Upper lobe of right lung (tissue), 1 donor: Measurements from ENCODE around the gene CPAMD8. TPM values are rescaled to one million over a fixed set of nuclear protein-coding genes. Genes with fewer than 3 reads are reported as not detected.

Source experiments
- ATAC-seq: fragments of 200-7000 bp; cut with Tn5 transposase; one replicate; pipeline ENCODE4 v1.9.1; 2020; ENCODE audit warnings: mild to moderate bottlenecking, moderate library complexity
- DNase-seq: peaks from one replicate; pipeline ENCODE4 v3.0.0-alpha.2; 2020
- H3K27ac ChIP-seq: fragments of 200-600 bp; one replicate; pipeline ENCODE4 v1.8.0; 2022
- H3K27me3 ChIP-seq: fragments of 200-600 bp; one replicate; pipeline ENCODE4 v1.8.0; 2022; ENCODE audit warnings: mild to moderate bottlenecking
- H3K36me3 ChIP-seq: fragments of 200-600 bp; one replicate; pipeline ENCODE4 v1.8.0; 2022
- H3K4me1 ChIP-seq: fragments of 200-600 bp; one replicate; pipeline ENCODE4 v1.8.0; 2022
- H3K4me3 ChIP-seq: fragments of 200-600 bp; one replicate; pipeline ENCODE4 v1.8.0; 2022; ENCODE audit warnings: mild to moderate bottlenecking
- H3K9me3 ChIP-seq: fragments of 200-600 bp; one replicate; pipeline ENCODE4 v1.8.0; 2022
- intact Hi-C: fragments of 100-400 bp; cut with DNase I; formaldehyde crosslinking; loops from one replicate; pipeline ENCODE4 v1.11.0; 2022
- total RNA-seq: library from RNA; stranded (reverse); fragmentation: NEBNext Ultra II Directional; extraction: Animal tissue kit (Norgen Biotek cat#: 25700); gene quantifications from one replicate; pipeline ENCODE4 v1.2.1, GENCODE V29; 2021
- TF ChIP-seq, protein P1 (sequence below): fragments of 200-600 bp; IDR thresholded peaks from one replicate; pipeline ENCODE4 v1.8.0; 2022; ENCODE audit warnings: antibody characterized with exemption
- donor health status: DM: no; HTN: yes; CAD: no; lungs with severe emphysema.

Gene CPAMD8
- total RNA-seq, 1 donor from 2014 or later: 50.9 TPM

GRCh38 chr19:17041976-17042375 is 15.4 kb upstream of the CPAMD8 start:
- Histone ChIP-seq H3K36me3 (no peaks in the 10 kb centered on the region), H3K27me3 (no peaks in the 10 kb centered on the region), H3K4me3 (no peak overlapping the region), H3K4me1 (no peaks in the 10 kb centered on the region), H3K27ac (no peak overlapping the region), H3K9me3 (no peaks in the 10 kb centered on the region)
- TF ChIP-seq, protein P1, sequence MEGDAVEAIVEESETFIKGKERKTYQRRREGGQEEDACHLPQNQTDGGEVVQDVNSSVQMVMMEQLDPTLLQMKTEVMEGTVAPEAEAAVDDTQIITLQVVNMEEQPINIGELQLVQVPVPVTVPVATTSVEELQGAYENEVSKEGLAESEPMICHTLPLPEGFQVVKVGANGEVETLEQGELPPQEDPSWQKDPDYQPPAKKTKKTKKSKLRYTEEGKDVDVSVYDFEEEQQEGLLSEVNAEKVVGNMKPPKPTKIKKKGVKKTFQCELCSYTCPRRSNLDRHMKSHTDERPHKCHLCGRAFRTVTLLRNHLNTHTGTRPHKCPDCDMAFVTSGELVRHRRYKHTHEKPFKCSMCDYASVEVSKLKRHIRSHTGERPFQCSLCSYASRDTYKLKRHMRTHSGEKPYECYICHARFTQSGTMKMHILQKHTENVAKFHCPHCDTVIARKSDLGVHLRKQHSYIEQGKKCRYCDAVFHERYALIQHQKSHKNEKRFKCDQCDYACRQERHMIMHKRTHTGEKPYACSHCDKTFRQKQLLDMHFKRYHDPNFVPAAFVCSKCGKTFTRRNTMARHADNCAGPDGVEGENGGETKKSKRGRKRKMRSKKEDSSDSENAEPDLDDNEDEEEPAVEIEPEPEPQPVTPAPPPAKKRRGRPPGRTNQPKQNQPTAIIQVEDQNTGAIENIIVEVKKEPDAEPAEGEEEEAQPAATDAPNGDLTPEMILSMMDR: no peak
- DNase-seq: no peak
- intact Hi-C loops: no loop called here
- peak; percentile 45 for ATAC-seq

DNA sequence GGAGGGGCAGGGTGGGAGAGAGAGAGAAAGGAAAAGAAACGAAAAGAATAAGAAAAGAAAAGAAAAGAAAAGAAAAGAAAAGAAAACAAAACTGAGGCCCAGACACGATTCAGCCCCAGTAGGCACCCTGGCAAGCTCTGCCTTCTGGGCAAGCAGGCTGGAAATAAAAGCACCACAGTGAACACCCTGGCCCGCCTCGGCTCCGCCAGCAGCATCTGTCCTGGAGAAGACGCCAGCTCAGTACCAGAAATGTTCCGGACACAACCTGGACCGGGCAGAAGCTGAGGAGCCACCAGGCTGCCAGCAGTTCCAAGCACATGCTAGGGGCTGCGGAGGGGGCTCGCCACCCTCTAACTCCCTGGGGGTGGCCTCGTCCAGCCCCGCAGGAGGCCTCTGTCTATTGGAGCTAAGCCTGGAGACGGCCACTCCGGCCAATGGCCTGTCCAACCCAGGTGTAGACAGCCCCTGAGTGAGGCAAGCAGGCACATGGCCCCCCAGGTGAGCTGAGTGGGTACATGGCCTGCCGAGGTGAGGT is 11.4 kb upstream of the CPAMD8 start:
- TF ChIP-seq, protein P1: no peak
- H3K4me3 ChIP-seq: no peak overlapping the region
- H3K4me1 ChIP-seq: no peaks in the 10 kb centered on the region
- ATAC-seq (no peak), DNase-seq (no peak)
- intact Hi-C loops: no loop called here
- H3K9me3 ChIP-seq: no peaks in the 10 kb centered on the region
- no peaks in the 10 kb centered on the region for H3K27me3 ChIP-seq
- no peaks in the 10 kb centered on the region for H3K36me3 ChIP-seq
- no peak overlapping the region for H3K27ac ChIP-seq

DNA sequence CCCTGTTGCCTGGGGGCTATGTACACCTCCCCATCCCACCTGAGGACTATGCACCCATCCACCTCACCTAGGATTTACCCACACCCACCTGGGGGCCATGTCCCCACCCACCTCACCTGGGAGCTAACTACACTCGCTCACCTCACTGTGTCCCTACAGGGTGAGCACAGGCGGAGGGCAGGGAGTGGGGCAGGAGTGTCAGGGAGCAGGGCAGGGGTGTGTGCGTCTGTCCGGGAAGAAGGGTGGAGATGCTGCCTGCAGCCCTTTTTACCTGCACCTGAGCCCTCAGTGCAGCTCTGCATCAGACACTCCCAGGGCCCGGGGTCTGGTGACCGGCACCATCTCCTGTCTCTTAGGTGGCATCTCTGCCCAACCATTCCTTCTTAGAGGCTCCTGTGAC is 10.6 kb upstream of the CPAMD8 start:
- no peaks in the 10 kb centered on the region for H3K36me3 ChIP-seq
- H3K27me3 ChIP-seq: no peaks in the 10 kb centered on the region
- H3K4me1 ChIP-seq: no peaks in the 10 kb centered on the region
- intact Hi-C loops: no loop called here
- H3K27ac ChIP-seq: no peak overlapping the region
- no peak for DNase-seq
- TF ChIP-seq, protein P1: no peak
- H3K9me3 ChIP-seq: no peaks in the 10 kb centered on the region
- ATAC-seq: peak; percentile 6
- no peak overlapping the region for H3K4me3 ChIP-seq

GRCh38 chr19:17036640-17037039 is 10.0 kb upstream of the CPAMD8 start:
- DNase-seq: no peak
- no peak overlapping the region for H3K4me3 ChIP-seq
- H3K27ac ChIP-seq: no peak overlapping the region
- ATAC-seq: peak; percentile 9
- H3K4me1 ChIP-seq: no peaks in the 10 kb centered on the region
- TF ChIP-seq, protein P1: no peak
- no peaks in the 10 kb centered on the region for H3K27me3 ChIP-seq
- intact Hi-C loops: no loop called here
- H3K36me3 ChIP-seq: no peaks in the 10 kb centered on the region
- no peaks in the 10 kb centered on the region for H3K9me3 ChIP-seq

- no peak for DNase-seq
These were observed 9.3 kb upstream of the CPAMD8 start for GRCh38 chr19:17035842-17036424.

More at GRCh38 chr19:17035842-17036424, 9.3 kb upstream of the CPAMD8 start:
- ATAC-seq: peak; percentile 56
- H3K36me3 ChIP-seq: no peaks in the 10 kb centered on the region
- no peak overlapping the region for H3K27ac ChIP-seq
- H3K27me3 ChIP-seq: no peaks in the 10 kb centered on the region
- intact Hi-C loops: no loop called here
- no peaks in the 10 kb centered on the region for H3K4me1 ChIP-seq
- TF ChIP-seq, protein P1: no peak
- H3K4me3 ChIP-seq: no peak overlapping the region
- H3K9me3 ChIP-seq: no peaks in the 10 kb centered on the region
